Measurements from ENCODE around the gene MANBA.

GRCh38 chr4:102599886-102600285 lies 160.9 kb downstream of the MANBA start:
- no peak for TF ChIP-seq CTCF (IDR thresholded peaks at IDR 0.05)
- TF ChIP-seq POLR2A (IDR thresholded peaks at IDR 0.05) = no peak

Data from uterus (tissue), 2 donors.